K562 (cell line): ENCODE data around the gene ZSWIM3. TPM values are rescaled to one million over a fixed set of nuclear protein-coding genes. Genes with fewer than 3 reads are reported as not detected.

Experiments used
- DEAF1 ChIP-seq: fragments of 450-650 bp; formaldehyde crosslinking; IDR thresholded peaks from 2 replicates; pipeline ENCODE4 v1.4.0; 2020; ENCODE audit warnings: mild to moderate bottlenecking, moderate library complexity
- ELK3 ChIP-seq: fragments of 450-650 bp; formaldehyde crosslinking; IDR thresholded peaks from 2 replicates; pipeline ENCODE4 v1.4.0; 2020; ENCODE audit warnings: mild to moderate bottlenecking
- HSF4 ChIP-seq: fragments of 250-450 bp; sonication (Bioruptor Pico); IDR thresholded peaks from 2 replicates; pipeline ENCODE4 v2.1.2; 2022; ENCODE audit warnings: mild to moderate bottlenecking, moderate library complexity, borderline replicate concordance
- MGA ChIP-seq: fragments of 450-650 bp; IDR thresholded peaks from 2 replicates; pipeline ENCODE4 v1.6.1; 2016; ENCODE audit warnings: mild to moderate bottlenecking, moderate library complexity
- PHF8 ChIP-seq: fragments of 200-600 bp; sonication (generic); IDR thresholded peaks from 2 replicates; pipeline ENCODE4 v1.6.1; 2012; ENCODE audit warnings: mixed run types, mild to moderate bottlenecking, inconsistent platforms, low read length, moderate library complexity, borderline replicate concordance
- POLR2G ChIP-seq: fragments of 200-400 bp; formaldehyde crosslinking; IDR thresholded peaks from 2 replicates; pipeline ENCODE4 v1.6.1; 2017; ENCODE audit warnings: low read depth, mild to moderate bottlenecking, antibody characterized with exemption, low read length, moderate library complexity
- ZFX ChIP-seq: sonication (generic); formaldehyde crosslinking; IDR thresholded peaks from 2 replicates; pipeline ENCODE4 v1.8.0; 2022; ENCODE audit warnings: mild to moderate bottlenecking, missing genetic modification reagents, moderate library complexity
- ZNF239 ChIP-seq: fragments of 250-450 bp; sonication (Bioruptor Pico); IDR thresholded peaks from 2 replicates; pipeline ENCODE4 v1.4.0; 2020; ENCODE audit warnings: mild to moderate bottlenecking
- ZNF655 ChIP-seq: fragments of 250-450 bp; sonication (Bioruptor Pico); IDR thresholded peaks from 2 replicates; pipeline ENCODE4 v1.5.0; 2021
- polyA plus RNA-seq, 8 experiments: library from polyadenylated mRNA; depleted of rRNA in 4 of 8; stranded (reverse) in 5 of 8; unstranded in 3 of 8; fragments of >200 nt; fragmentation: Nextera tagmentation in 2 of 8; fragmentation: Illumina TruSeq in 1 of 8; extraction: Ambion mirVana in 2 of 8; extraction: Trizol in 1 of 8; gene quantifications; 2 replicates each; pipeline versions ENCODE4 v1.2.1 to v1.2.3, GENCODE V29; 2011 to 2014; ENCODE audit warnings: inconsistent platforms in 1 of 8, missing spikeins in 1 of 8
- total RNA-seq, 7 experiments: library from RNA; depleted of rRNA in 6 of 7; stranded (reverse); fragments of >200 nt in 6 of 7; fragmentation: Illumina TruSeq in 2 of 7; extraction: Trizol in 2 of 7; gene quantifications; 2 replicates each; pipeline versions ENCODE4 v1.2.1 to v1.2.3, GENCODE V29; 2011 to 2021; ENCODE audit warnings: low replicate concordance in 1 of 7

Gene ZSWIM3
- total and polyA plus RNA-seq, 9 of the 15 experiments (the other 6 are each of a cell fraction or from before 2014, with no cell fraction given) = 1.7 to 4.3 (median 2.9) TPM

- TF ChIP-seq PHF8 = peak; percentile 8; the same call in 1 of the 2 replicates
- TF ChIP-seq ELK3 (CRISPR knock-in tag) = no peak
- no peak for TF ChIP-seq HSF4 (CRISPR knock-in tag)
- no peak for TF ChIP-seq DEAF1 (CRISPR knock-in tag)
- TF ChIP-seq POLR2G = peak; percentile 76
- peak; percentile 65; the same call in 1 of the 2 replicates for TF ChIP-seq ZFX (CRISPR knock-in tag)
- no peak for TF ChIP-seq ZNF655 (CRISPR knock-in tag)
- TF ChIP-seq MGA = peak; percentile 55; the same call in 1 of the 2 replicates
- no peak for TF ChIP-seq ZNF239
These were observed 54.3 kb downstream of the ZSWIM3 start, which contains the start of gene PLTP (continued) for GRCh38 chr20:45911486-45912343.
